Stimulated activated CD4-positive, alpha-beta T cell treated with anti-CD3 and anti-CD28 coated beads, Interleukin-15, amount 100 ng/mL, for 48 hours (primary cell): ENCODE measurements around the gene CHPF.

Source experiments
- DNase-seq, 2 donors: peaks; one replicate each; pipeline ENCODE4 v3.0.0-alpha.2; 2020; ENCODE audit warnings: low read depth in 2 of 2

The CHPF gene

DNA sequence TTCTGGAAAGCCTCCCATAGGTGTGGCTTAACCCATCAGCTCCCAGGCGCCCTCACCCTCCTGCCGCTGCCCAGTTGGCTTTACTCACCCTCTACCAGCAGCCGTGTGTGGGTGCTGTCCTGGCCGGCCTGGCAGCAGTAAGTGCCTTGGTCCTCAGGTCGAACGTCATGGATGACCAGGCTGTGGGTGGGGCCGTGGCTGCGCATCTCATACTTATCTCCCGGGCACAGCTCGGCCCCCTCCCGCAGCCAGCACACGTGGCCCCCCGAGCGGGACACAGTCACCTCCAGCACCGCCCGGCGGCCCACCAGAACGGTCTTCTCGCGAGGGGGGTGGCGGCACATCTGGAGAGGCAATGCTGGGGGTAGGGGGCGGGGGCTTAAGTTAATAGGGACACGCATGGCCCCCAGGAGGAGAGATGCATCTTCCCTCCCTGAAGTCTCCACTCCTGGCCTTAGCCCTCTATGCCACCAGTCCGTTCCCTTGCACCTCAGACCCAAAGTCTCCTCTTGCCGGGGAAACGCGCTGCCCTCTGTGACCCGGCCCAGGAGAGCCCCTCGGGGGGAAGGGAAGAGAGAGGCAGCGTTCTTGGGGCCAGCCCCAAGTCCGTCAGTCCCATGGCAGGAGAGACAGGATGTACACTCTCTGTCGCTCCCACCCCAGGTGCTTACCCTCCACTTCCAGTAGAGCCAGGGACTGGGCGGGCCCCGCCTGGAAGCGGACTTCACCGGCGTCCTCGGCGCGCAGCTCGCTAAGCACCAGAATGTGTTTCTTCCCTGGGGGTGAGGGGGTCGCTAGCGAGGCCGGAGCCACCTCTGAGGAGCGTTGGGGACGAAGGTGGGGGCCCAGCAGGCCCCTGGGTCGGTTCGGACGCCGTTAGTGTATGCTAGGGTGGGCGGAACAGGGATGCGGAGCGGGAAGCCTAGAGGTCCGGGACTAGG is 8.1 kb upstream of the CHPF start:
- DNase-seq = no peak

DNA sequence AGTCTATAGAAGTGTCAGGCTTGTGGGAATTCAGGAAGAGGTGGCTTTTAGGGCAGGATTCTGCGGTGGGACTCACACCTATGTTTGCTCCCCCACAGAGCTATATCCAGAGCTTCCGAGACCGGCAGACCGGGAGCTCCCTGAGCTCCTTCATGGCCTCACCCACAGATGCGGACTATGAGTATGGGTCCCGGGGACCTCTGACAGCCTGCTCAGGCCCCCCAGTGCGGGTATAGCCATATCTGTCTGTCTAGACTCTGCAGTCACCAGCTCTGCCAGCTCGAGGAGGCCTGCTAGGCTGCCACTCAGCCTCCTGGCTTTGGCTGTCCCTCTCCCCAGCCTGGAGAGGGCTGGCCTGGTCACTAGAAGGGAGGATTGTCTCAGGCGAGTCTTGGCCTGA is 6.0 kb upstream of the CHPF start:
- DNase-seq = no peak

DNA sequence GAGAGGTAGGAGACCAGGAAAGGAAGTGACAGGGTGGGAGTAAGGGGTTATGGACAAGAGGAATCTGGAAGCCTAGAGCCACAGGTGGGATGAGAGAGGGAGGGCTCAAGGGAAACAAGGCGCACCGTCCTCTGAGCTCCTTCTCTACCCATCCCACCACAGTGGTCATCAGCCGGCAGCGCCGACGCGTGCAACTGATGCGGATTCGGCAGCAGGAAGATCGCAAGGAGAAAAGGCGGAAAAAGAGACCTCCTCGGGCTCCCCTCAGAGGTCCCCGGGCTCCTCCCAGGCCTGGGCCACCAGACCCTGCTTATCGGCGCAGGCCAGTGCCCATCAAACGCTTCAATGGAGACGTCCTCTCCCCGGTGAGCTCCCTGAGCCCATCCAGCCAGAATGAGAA is 5.4 kb upstream of the CHPF start:
- no peak for DNase-seq

DNA sequence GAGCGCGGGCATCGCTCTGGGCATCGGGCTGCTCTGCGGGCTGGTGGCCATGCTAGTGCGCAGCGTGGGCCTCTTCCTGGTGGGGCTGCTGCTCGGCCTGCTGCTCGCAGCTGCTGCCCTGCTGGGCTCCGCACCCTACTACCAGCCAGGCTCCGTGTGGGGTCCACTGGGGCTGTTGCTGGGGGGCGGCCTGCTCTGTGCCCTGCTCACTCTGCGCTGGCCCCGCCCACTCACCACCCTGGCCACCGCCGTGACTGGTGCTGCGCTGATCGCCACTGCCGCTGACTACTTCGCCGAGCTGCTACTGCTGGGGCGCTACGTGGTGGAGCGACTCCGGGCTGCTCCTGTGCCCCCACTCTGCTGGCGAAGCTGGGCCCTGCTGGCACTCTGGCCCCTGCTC is 4.0 kb upstream of the CHPF start:
- DNase-seq = no peak

DNA sequence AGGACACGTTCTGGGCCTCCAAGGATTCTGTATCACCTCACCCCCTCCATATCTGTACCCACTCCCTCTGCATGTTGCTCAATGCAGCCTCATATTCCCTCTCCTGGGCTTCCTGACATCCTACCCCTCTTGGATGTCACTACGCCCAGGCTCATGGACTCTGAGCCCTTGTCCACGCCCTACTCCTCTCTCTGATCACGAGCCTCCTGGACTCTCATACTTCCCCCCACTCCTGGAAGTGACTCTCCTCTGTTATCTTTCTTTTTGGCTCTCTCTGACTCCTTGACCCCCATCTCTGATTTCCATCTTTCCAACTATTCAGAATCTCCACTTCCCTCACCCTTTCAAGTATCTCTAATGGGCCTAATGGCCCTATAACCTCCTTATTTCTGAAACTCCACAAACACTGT is 2.3 kb upstream of the CHPF start:
- no peak for DNase-seq

DNA sequence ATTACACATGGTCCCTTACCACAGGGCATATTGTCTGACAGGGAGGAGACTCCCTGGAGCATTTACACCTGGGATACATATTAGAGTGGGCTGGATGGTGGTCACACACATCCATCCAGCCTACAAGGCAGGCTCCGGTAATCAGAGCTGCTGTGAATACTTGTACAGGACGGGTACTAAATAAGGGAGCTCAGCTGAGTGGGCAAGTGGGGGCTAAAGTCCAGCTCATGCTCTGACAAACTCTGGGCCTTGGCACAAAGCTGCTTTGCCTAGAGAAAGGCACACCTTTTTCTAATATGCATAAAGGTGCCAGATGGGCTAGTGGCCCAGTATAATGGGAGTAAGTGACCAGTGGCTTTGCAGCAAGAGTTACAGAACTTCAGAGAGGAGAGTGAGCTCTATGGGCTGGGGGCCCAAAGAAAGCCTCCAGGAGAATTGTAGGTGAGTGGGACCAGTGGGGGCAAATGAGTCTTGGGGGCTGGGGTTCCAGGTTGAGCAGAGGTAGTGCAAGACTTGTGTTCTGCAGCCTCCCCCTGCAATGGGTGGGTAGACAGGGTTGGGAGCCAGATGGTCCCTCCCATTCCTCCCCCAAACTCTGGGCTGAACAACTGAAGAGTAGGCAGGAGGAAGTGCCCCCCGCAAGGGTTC is 1.8 kb upstream of the CHPF start:
- DNase-seq = no peak

DNA sequence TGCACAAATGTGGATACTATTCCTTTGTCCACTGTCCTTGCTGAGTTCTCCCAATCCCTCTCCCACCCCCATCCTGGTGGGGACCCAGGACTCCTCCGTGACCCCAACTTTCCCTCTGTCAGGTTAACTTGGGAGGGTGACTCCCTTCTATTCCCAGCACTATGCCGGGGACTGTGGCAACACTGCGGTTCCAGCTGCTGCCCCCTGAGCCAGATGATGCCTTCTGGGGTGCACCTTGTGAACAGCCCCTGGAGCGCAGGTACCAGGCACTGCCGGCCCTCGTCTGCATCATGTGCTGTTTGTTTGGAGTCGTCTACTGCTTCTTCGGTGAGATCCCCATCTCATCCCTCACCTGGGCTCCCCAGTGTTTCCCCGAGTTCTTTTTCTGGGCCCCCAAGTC is 958 bp upstream of the CHPF start:
- no peak for DNase-seq

DNA sequence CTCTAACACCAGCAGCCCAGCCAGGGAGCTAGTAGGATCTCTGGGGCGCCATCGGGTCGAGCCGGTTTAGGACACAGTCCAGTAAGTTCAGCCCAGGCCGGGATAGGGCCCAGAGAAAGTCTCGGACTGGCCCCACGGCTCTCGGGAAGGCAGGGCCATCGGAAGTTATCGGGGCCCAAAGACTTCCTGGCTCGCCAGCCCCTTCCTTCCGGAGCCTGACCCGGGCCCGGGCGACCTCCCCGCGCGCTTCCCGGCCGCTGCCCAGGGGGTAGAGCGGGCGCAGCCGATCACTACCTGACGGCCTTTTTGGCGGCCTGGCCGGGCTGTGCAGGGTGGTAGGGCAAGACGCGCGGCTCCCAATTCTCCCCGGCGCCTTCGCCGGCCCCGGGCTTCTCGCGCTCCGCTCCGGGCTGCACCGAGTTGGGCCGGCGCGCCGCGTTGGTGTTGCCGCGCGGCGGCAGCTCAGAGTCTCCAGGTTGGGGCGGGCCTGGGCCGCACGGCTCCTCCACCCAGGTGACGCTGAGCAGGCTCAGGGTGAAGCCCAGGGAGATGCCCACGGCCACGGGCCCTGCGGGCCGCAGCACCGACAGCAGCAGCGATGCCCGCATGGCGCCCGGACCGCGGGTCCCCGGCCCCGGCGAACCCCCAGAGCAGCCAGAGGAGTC is 546 bp downstream of the CHPF start:
- DNase-seq = no peak

DNA sequence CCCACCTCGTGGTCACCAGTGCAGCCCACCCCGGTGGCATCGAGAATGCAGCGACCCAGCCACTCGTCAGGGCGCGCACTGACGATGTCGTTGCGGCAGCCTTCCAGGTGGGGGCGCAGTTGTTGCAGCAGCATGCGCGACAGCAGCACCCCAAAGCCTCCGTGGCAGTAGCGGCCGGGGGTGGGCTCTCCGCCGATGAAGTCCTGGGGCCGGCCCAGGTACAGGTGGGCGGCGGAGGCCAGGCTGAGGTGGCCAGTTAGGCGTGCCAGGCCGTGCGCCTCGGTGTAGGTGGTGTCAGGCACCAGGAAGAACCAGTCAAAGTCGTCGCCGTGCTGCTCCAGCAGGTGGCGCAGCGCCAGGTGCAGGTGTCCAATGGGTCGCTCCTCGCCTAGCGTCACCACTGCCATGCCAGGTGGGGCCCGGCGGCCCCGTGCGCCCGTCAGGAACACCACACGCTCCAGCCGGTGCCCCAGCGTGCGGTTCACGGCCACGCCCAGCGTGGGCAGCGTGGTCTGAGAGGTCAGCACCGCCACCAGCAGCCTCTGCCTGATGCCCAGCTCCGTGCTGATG is 1.9 kb downstream of the CHPF start:
- peak; percentile 75 to 83 for DNase-seq

DNA sequence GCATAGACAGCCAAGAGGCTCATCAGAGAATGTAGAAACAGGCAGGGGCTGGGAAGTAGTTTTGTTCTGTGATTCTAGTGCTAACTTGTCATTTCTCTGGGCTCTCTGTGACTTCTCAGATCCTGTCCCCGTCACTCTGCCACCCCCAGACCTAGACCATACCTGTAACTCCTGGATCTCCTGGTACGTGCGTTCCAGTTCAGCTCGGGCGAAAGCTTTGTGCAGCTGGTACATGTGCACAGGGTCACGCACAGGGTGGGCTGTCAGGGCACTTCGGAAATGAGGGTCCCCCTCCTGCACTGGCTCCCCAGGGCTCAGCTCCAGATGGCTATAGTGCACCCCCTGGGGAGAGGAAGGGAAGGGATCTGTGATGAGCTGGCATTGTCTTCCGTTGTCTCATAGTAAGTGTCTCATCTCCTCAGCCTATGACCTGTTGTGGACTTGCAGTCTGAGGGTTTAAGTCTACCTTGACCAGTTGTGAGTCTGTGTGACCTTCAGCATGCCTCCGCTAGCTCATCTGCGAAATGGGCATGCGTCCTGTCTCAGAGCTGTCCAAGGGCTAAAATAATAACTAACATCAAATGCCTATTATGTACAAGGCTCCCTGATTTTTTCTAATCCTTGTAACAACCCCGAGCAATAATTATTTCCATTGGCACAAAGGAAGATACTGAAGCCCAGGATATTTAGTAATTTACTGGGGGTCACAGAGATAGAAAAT is 2.7 kb downstream of the CHPF start:
- no peak for DNase-seq

DNA sequence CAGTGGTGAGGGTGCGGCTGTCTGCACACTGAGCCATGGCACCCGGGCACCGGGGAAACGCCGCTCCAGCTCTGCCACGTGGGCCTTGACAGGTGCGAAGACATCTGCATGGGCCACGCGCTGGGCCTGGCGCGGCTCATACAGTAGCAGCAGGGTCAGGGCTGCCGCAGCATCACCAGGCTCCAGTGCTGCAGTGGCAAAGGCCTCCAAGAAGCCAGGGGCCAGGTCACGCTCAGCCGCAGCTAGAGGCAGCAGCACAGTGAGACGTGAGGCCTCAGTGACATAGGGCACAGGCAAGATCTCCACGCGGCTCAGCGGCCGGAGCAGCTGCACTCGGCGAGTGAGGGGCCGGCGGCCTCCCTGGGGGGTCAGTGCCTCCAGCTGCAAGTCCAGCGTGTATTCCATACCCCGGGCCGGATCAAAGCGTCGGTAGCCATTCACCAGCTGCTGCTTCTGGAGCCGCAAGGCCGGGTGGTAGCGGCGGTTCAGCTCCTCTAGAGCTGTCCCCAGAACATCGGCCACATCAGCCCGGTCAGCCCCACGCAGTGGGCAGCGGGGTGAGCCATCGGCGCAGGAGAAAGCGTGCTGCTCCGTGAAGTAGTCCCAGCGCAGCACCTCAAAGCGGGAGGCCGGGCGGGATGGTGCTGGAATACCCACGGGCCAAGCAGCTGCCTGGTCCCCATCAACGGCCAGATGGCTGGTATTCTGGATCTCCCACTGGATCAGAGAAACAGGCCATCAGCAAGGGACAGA is 3.5 kb downstream of the CHPF start:
- DNase-seq = no peak

DNA sequence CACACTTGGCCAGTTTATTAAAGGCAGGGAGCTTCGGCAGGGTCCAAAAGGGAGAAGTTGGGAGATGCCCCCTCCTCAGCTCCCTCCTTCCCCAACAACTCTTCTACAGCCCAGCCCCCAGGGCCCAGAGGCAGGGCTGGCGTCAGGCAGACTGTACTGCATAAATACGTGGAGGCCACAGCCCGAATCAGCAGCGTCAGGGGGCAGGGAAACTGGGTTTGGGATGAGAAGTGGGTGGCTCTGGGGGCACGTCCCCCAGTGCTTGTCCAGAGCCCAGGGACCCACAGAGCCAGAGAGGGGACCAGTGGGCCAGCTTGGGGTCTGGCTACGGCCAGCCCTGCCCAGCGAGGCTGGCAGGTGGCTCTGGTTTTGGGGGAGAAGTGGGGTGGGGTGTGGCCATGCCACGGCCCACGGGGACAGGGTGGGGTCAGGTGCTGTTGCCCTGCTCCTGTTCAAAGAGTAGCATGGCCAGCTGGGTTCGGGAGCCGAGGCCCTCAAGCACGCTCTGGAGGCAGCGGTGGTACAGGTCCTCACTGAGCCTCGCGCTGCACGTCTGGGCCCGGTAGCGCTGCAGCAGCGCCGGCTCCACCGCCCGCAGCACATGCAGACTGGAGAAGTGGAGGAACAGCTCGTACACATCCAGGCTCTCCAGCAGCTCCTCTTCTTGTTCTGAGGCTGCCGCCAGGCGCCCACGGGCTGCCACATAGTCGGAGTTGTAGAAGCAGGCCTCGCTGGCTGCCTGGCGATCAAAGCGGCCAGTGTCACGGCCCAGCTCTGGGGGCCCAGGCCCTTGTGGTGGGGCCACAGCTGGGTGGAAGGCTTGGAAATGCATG is 4.4 kb downstream of the CHPF start:
- DNase-seq = no peak

DNA sequence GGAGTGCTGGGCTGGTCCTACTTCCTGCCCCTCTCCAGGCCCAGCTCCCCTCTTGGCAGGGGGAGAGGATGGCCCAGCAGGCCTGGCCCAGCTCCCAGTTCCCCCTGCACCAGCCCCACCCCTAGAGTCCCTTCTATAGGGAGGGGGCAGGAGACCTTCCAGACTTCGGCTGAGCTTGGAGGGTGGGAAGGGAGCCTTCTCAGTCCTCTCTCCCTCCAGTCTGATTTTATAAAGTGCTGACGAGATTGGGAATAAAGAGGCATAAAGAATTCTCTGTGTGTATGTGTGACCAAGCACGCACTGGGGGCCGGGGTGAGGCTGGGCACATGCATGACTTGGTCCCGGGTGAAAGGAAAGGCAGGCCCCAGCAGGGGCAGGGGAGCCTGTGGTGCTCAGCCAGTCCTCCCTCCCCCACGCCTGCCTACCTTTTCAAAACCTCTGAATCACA is 5.1 kb downstream of the CHPF start:
- no peak for DNase-seq

DNA sequence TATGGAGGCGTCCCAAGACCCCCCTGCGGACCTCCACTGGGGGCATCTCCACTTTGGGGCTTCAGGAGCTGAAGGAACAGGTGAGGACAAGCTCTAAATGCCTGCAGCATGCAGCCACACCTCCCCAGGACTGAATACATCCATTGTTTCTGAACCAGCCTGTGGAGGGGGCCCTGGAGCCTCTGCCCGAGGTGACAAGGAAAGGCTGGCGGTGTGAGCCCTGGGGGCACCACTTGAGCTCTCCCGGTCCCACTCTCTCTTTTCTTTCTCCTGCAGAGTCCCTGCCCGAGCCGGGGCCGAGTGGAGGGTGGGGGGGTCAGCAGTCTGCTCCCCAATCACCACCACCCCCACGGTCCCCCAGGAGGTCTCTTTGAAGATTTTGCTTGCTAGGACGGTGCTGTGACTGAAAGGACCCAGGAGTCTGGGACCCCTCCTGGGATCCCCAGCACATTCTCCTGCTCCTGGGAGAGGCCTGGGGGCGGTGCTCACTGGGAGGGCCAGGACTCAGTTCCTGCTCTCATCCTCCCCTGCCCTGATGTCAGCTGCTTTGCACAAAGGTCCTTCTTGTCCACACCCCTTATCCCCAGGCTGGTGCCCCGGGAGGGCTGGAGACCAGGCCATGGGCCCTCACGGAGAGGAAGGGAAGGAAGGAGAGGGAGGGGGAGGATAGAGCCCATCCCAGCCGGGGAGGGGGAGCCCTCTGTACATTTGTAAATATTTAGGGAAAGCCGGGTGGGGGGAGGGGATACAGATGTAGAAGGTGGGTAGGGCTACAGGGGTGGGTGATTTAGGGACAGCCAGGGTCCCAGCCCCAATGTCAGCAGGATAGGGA is 5.7 kb downstream of the CHPF start:
- no peak for DNase-seq

DNA sequence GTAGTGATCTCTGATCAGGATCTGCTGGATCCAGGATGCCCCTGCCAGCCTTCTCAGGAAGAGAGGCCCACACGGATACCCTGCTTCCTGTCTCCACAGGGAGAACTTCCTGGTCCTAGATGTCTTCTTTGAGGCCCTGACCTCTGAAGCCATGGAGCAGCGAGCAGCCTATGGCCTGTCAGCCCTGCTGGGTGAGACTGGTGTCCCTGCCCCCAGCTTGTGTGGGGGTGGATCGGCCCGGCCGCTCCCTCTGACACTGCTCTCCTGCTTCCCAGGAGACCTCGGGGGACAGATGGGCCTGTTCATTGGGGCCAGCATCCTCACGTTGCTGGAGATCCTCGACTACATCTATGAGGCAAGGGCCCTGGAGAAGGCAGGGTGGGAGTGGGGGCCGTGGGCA is 6.6 kb downstream of the CHPF start:
- no peak for DNase-seq

DNA sequence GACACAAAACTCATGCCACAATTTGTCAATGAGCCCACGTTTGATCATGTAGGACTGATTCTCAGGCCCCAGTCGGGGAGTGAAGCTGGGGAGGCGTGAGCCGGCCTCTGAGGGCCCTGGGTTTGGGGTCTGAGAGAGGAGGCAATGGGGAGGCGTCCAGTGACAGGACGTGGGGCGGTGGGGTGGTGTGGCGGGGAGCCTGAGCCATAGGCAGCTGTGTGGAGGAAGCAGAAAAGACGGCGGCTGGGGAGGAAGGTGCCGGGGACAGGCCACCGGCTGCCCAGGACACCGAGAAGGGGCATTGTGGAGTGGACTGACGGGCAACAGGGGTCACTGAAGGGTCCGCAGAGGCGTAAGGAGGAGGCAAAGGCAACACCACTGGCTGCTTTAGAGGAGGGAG is 7.2 kb downstream of the CHPF start:
- DNase-seq = no peak

DNA sequence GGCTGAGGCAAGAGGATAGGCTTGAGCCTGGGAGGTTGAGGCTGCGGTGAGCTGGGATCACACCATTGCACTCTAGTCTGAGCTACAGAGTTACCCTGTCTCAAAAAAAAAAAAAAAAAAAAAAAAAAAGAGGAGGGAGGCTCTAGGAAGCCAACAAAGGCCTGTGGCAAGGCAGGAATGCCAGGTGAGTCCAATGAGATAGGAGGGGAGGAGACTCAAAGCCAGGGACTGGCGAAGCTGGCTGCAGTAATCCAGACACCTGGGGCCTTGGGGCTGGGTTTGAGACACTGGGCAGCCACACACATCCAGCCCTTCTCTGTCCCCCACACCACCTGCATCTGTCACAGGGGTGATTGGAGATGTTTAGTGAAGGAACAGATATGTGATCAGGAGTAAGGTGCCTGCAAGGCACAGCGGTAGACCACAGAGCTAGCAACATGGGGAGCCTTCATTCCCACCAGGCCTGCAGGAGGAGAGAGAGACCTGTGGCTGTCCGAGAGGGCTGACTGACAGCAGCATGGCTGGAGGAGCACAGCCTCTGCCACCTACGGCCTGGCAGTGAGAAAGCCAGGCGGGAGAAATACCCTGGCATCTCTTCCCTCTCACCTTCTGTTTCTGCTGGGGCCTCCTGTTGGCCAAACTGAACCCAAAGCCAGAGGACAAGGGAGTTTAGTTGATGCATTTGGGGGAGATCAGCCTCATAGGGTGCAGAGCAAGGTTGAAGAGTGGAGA is 9.5 kb downstream of the CHPF start:
- no peak for DNase-seq

DNA sequence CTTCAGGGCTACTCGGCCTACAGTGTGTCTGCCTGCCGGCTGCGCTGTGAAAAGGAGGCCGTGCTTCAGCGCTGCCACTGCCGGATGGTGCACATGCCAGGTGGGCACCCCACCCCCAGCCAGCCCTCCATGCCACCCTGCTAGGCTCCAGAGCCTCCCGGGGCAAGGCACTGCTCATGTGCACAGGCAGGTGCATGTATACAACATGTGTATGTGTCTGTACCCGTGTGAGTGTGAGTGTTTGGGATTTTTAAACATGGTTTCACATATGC is 11.3 kb downstream of the CHPF start:
- no peak for DNase-seq
